NOMO-1 treated with dmso at 0.1 percent for 144 hours (cell line): Measurements from ENCODE around the gene ITIH5.
A peak's percentile ranks its signal among the peaks of the same experiment; 100 is the strongest.

ENCODE experiments used
- DNase-seq: peaks from one replicate; lab custom pipeline; 2025; ENCODE audit not compliant: unreplicated experiment; lab: John Stamatoyannopoulos, UW

ITIH5 gene

DNA sequence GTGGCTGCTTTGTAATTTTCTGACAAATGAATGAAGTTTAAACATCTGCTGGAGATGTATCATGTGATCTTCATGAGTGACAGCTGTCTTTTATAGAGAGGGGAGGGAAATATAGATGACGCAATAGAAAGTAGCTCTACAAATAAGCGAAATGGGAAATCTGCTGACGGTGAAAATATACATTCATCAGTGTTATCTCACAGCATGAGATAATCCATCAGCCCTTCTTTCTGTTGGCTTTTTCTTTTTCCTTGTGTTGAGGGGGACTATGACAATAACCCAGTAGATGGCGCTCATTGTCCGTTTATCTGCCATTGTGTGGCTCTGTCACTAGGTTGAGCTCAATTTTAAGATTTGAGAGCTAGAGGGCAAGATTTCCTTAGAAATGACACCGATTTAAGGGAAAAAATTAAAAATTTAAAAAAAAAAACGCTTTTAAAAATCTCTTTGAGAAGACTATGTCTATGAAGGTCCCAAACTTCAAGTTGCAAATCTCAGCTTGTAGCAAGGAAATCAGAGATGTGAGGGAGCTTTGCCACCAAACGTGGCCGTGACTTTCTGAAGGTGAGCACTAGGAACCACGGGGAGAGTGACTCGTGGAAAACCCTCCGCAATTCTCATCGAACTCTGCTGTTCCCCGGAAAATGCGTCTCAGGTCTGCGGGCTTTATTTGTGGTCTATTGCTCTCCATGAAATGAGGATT is 141.3 kb downstream of the ITIH5 start:
- peak; percentile 76 for DNase-seq

DNA sequence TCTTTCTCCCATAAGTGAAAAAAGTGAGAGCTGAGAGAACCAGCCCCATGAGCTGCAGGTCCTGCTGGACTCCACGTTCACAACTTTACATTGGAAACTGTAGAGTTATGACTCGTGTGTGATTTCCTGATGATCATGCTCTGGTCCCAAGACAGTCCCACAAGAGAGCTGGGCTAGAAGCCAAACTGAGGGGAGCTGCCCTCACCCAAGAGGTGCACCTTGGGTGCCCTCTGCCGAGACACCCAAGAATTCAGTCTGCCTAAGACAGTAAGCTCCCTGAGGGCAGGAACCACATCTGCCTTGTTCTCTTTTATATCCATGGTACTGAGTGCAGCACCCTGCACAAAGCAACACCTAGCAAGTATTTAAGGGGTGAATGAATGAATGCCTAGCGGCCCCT is 143.1 kb downstream of the ITIH5 start:
- no peak for DNase-seq

DNA sequence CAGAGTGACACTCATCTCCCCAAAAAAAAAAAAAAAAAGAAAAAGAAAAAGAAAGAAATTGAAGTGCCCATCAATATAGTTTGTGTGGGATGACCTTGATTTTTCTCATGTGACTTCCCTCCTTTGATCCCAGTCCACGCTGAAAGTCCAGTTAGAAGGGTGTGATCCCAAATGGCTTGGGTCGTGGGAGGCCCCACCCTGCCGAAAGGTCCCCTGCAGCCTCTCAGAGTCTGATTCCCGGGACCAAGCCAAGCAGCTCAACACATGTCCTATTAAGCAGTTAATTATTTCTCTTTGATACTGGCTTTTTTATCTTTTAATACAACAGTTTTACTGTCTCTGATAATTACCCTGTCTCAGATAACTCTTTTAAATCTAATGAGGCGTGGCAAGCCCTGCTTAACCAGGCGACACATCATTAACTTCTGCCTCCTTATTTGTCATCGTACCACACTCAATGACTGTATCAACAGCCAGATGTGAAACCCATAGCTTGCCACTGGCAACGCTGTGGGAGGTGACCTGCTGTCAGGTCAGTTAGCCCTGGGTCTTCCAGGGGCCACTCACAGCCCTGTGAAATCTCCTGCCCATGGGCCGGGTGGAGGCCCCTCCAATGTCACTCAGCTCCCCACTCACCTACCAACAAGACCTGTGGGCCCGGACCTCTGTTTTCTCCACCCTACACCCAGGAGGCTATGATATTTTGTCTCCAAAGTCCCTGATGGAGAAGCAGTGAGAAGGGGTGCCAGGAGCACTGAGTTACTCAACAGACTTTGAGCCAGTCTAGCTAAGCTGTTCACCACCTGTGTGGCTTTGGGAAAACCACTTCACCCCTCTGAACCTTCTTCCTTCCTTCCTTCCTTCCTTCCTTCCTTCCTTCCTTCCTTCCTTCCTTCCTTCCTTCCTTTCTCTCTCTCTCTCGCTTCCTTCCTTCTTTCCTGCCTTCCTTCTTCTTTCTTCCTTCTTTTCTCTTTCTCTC is 146.0 kb downstream of the ITIH5 start:
- no peak for DNase-seq

DNA sequence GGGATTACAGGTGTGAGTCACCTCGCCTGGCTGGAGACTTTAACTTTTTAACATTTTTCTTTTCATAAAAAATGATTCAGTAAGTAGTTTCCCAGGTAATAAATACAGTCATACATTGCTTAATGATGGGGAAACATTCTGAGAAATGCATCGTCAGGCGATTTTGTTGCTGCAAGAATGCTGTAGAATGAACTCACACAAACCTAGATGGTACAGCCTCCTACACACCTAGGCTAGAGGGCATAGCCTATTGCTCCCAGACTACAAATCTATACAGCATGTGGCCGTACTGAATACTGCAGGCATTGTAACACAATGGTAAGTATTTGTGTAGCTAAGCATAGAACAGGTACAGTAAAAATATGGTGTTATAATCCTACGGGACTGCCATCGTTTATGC is 147.4 kb downstream of the ITIH5 start:
- DNase-seq: no peak

DNA sequence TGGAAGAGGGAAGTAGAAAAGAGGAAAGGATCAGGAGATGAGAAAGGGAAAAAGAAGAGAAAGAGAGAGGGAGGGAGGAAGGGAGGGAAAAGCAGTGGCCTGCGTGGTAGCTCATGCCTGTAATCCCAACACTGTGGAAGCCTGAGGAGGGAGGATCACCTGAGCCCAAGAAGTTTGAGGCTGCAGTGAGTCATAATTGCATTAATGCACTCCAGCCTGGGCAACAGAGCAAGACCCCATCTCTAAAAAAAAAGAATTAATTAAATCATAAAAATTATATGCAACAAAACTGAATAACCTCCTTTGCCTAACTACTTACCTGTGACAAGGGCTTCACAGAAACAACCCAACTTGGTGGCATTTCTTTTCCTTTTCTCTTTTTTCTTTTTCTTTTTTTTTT is 148.1 kb downstream of the ITIH5 start:
- no peak for DNase-seq

DNA sequence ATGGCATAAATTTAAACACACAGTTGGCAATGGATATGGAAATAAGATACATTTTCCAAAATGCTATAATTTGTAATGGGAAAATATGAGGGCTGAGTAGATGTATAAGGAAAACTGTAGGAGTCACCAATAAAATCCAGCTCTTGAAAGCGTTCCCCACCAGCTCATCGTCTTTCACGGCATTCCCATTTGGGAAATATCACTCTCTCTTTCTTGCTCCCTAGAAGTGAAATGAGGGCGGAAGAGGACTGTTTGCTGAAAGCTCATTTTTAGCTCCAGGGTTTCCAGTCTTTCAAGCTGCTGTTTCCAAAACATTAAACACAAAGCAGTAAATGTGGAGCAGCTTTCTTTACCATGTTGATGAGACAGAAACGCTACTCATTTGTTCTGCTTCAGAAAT is 151.3 kb downstream of the ITIH5 start:
- no peak for DNase-seq

DNA sequence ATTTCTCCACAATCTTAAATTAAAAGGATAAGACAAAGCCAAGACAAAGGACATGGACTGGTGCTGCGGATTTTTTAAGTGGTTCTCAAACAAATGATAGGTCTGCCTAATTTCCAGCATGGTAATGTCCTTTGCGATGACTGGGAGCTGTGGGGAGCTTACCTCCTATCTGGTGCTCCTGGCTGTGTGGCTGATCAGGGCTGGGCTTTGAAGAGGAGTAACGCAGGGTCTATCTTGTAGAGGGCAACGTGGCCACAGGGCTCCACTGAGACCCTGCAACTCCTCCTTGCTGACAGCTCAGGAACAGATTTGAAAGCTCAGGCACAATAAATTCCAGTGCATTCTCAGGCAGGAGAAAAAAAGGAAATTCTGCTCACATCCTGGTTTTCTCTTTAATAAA is 152.8 kb downstream of the ITIH5 start:
- DNase-seq: no peak

DNA sequence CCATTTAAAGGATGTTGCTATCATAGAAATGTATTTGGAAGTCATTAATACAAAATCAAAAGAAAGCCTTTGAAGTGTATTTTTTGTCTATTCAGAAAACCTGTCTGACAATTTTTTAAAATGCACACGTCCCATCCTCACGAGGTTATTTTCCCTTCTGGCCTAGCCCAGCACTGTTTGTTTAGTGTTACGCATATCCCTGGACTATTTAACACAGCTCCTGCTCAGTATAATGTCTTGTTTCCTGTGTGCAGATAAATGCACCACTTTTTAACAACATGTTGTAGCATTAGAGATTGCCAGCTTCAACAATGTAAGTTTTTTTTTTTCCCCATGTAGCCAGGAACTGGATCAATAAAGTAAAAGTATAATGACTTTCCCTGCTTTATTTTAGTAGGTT is 153.3 kb downstream of the ITIH5 start:
- DNase-seq: no peak

DNA sequence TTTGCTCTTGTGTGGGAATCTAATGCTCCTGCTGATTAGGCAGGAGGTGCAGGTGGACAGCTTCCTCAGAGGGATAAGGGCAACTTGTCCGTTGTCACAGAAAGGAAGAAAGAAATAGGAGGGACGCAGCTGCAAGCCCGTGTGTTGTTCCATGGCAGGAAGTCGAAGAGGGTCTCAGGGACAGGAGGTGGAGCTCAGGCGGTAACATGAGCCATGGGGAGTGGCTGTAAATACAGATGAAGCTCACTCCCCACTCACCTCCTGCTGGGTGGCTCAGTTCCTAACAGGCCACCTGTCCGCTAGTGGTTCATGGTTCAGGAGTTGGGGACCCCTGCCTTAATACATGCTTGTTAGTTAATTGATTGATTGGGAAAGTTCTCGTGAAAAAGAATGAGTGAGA is 154.3 kb downstream of the ITIH5 start:
- no peak for DNase-seq

DNA sequence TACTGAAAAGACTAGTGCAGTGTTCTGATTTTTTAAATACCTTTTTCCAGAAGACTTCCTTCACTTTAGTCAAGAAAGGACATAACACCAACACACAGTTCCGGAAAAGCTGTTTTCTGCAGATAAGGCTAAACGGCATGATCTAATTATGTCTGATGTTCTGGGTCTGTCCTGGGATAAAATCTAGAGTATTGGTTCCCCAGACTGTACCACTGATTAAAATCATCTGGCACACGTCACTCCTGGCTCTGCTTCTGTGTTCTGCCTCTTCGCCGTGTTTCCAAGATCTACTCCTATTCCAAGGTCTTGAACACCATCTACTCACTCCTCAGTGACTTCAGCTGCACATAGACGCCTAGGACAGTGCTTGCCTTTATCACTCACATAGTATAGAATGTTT is 155.2 kb downstream of the ITIH5 start:
- no peak for DNase-seq
